GM19372 (cell line): ENCODE measurements around the gene CDYL.
"Not testable (repeated sequence)": the region's sequence is repeated elsewhere in the genome, so short reads cannot be mapped to it uniquely, and the experiment has no call there.

Experiments
- ATAC-seq: cut with Tn5 transposase; IDR thresholded peaks from one replicate; pipeline ENCODE4 v1.9.1; 2021; ENCODE audit warnings: mild to moderate bottlenecking, low read depth, moderate library complexity; ENCODE audit not compliant: unreplicated experiment

Gene CDYL

DNA sequence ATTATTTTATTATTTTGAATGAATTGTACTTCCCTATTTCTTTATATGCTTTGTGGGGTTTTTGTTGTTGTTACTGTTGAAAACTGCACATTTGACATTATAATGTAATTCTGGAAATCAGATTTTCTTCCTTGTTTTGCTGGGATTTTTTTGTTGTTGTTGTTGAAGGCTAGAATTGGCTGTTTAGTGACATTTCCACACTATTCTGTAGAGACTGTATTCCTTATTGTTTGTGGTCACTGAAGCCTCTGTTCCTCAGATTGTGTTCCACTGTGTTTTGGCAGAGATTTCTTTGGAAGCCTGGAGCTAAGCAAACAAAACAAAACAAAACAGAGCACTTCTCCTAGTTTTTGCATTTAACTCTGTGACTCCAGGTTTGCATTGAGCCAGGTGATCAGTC lies 52.9 kb downstream of the CDYL start:
- no peak for ATAC-seq

GRCh38 chr6:4835540-4835939 lies 59.3 kb downstream of the CDYL start:
- ATAC-seq, result not testable (repeated sequence)

DNA sequence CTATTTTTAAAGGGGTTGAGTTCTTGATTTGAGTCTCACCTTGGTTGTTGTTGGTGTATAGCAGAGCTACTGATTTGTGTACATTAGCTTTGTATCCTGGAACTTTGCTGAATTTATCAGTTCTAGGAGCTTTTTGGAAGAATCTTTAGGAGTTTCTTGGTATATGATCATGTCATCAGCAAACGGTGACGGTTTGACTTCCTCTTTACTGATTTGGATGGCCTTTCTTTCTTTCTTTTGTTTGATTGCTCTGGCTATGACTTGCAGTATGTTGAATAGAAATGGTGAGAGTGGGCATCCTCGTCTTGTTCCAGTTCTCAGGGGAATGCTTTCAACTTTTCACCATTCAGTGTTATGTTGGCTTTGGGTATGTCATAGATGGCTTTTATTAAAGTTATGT lies 64.0 kb downstream of the CDYL start:
- ATAC-seq, result no peak

DNA sequence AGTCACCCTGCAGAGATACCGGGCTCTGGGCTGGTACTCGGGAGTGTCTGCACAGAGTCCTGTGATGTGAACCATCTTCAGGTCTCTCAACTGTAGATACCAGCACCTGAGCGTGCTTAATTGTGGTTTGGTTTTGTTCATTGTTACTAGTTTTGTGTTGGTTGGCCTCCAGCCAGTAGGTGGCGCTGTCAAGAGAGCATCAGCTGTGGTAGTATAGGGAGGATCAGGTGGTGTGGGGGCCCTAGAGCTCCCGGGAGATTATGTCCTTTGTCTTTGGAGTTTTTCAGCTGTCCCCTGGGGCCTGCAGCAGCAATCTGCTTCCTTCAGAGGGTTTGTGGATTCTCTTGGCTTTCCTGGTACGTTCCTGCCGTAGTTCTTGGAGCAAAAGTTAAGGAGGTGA lies 67.9 kb downstream of the CDYL start:
- ATAC-seq, result no peak

- ATAC-seq, result no peak
Observed at GRCh38 chr6:4846387-4846786, 70.2 kb downstream of the CDYL start.

DNA sequence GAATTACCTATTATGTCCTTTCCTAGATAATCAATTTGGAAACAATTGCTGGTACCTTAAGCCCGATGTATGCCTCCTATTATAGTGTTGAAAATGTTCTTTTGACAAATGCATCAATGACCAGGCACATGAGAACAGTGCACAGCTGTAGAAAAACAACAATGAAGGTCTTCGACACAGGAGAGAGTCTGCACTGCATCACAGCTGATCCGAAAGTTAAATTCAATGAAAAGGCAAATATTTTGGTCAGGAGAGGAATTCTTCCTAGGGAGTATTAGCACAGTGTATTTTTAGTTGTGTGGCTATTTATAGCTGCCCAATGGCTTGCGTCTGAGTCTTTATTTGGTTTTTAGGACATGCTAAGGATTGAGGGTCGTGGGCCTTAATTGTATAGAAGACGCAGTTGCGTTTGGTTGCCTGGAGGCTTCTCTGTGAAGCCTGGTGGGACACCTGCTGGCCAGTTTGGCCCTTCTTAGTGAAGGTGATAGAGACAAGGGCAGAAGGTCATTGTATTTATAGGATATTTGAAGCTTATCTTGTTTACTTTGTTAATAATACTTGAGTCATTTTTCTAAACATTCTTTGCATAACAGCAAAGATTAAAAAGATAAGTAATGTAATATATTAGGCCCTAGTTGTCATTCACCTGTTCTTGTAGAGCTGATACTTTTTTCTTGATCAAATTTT lies 72.3 kb downstream of the CDYL start:
- ATAC-seq, result no peak

- ATAC-seq, result no peak
Observed at GRCh38 chr6:4849226-4850022, 73.2 kb downstream of the CDYL start.

GRCh38 chr6:4851035-4851434 lies 74.8 kb downstream of the CDYL start:
- no peak for ATAC-seq

- ATAC-seq, result not testable (repeated sequence)
Observed at GRCh38 chr6:4852186-4852585, 76.0 kb downstream of the CDYL start.

GRCh38 chr6:4852938-4853337 lies 76.7 kb downstream of the CDYL start:
- ATAC-seq, result no peak

DNA sequence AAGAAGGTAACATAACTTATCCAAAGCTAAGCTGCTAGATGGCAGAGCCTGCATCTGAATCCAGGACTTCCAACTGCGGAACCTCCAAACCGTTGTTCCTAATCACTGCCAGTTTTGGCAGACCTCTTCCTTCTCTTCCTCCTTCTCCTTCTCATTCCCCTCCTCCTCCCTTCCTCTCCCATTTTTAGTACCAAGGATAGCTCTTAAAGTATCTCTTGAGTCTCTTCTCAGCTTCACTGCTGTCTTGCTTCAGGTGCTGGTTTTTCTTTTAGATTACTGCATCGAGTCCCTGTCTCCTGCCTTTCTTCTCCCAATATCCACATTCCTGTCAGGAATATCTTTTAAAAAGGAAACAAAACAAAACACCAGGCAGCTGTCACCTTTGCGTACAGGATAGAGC lies 77.1 kb downstream of the CDYL start:
- no peak for ATAC-seq

DNA sequence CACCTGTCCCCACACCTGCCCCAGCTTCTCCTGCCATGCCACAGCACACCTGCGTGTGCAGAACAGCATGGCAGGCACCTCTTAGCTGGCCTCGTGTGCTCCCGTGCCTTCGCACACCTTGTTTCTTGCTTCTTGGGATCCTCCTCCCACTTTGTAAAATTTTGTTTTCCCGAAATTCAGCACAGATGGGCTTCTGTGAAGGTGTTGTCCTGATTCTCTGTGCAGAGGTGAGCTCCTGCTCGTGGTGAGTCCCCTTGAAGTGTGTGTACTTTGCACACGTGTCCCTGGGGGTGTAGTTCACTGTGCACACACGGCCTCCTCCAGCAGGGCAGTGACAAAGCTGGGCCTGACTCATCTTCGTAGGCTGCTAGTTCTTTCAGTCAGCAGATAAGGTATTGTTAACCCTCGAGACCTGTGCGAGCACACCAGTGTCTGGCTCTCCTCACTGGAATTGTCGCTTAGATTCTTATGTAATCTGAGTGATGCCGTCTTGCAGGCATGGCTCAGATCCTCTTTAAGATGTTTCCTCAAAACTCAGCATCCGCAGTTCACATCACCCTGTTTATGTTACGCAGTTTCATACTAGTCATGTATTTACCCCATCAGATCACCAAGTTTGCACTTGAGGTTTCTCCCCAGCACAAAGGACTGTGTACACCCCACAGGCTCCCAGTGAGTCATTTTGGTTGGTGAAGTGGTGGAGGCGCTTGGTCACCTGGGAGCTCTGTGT lies 77.7 kb downstream of the CDYL start:
- ATAC-seq, result no peak

GRCh38 chr6:4856785-4857184 lies 80.6 kb downstream of the CDYL start:
- no peak for ATAC-seq

DNA sequence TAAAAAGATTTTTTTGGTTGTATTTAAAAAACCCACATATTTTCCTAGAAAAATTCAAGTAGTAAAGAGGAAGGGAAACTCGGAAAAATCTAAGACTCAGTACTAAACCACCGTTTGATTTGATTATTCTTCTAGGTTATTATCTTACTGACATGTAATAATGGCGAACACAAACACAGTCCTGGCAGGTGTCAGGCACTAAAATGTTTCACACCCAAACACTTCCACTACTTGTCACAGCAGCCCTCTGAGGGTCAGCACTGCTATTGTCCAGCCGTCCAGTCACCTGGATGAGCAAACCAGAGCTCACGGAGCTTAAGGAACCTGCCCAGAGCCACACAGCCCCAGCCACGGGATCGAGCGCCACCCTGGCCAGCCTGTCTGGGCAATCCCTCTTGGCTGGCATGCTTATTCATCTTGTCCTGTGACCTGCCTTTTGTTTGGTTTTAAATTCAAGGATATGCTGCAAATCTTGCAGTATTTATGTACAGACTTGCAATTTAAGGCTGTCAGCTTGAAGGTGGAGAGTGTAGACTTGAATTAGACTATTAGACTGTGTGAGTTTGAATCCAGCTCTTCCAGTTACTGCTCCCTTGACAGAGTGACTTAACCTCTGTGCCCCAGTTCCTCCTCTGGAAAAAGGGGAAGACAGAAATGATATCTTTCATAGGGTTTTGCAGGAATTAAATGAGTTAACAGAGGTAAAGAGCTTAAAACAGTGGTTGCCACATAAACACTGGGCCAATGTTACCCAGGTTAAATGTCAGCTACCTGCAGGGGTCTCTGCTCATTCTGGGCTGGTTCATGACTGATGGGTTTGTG lies 82.2 kb downstream of the CDYL start:
- no peak for ATAC-seq

DNA sequence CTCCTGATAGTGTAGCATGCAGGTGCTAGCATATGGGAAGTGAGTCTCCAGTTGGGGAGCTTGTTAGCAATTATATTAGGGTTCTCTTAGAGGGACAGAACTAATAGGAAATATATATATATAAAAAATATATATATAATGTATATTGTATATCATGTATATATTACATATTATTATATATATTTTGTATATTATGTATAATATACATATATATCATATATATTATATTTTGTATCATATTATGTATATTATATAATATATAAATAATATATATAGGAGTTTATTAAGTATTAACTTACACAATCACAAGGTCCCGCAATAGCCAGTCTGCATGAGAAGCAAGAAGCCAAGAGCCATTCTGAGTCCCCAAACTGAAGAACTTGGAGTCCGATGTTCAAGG lies 84.2 kb downstream of the CDYL start:
- no peak for ATAC-seq

GRCh38 chr6:4861564-4861963 lies 85.4 kb downstream of the CDYL start:
- no peak for ATAC-seq

- ATAC-seq, result no peak
Observed at GRCh38 chr6:4864519-4864918, 88.3 kb downstream of the CDYL start.

DNA sequence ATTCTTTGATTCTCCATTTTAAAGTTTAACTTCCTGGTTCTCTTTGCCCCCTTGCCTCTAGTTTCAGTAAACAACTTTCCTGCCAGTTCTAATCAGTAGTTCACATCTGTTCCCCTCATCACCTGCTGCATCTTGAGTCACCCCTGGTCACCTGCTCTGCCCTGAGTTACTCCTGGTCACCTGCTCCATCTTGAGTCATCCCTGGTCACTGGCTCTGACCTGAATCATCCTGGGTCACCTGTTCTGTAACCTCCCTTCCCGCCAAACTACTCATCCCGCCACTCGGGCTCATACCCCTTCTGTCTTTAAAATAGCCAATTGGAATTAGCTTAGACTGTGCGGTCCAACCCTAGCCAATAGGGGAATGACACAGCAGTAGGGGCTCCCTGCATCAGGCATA lies 88.8 kb downstream of the CDYL start:
- not testable (repeated sequence) for ATAC-seq

DNA sequence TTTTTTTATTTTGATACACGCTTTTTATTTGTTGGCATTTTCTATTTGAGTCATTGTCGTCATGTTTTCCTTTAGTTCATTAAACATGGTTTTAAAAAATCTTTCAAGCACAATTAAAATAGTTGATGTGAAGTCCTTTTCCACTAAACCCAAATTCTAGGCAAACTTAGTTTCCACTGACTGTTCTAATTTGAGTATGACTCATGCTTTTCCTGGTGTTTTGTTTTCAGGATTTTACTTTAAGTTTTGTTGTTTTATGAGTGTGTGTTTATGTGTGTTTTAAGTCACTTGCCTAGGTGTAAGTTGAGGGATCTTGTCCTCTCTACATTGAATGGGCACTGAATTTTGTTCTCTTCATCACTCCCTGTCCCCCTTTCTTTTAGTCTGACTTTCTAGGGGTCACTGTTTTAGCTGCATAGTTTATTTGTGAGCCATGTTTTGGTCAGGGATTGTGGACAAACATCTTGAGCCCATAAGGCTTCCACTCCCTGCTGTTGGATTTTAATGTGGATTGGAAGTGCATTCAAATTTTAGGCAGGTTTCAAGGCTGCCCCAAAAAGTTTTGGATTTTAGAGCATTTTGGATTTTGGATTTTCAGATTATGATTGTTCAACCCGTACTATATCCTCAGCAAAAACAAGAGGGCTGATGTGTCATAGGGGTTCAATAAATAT lies 94.8 kb downstream of the CDYL start:
- ATAC-seq, result no peak

DNA sequence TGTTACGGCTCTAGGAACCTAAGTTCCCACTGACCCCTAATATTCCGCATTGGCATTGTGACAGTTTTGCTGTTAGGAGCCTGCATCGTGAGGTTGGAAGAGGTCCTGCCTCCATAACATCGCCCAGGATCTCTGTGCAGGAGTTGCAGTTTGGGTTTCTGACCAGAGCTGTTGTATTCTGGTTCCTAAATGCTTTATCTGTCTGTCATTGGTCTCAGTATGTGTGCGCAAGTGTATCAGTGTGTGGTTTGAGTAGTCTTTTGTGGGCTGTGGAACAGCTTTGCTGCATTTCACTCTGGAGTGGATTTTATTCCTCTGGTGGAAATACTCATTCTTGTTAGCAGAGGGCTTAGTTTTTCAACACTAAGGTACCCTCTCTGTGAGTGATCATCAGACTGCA lies 95.6 kb downstream of the CDYL start:
- ATAC-seq, result no peak
